Upper lobe of left lung (tissue), 4 donors: Measurements from ENCODE around the gene TMEM9B.

Experiments
- EP300 ChIP-seq, 4 donors: sonication (generic); formaldehyde crosslinking; IDR thresholded peaks; one replicate each; pipeline ENCODE4 v1.5.1; 2017; ENCODE audit warnings: antibody characterized with exemption in 4 of 4, control low read depth in 2 of 4
- POLR2A ChIP-seq, 4 donors: fragments of 450-650 bp; IDR thresholded peaks; one replicate each; pipeline ENCODE4 v1.5.1; 2016 to 2017; ENCODE audit warnings: antibody characterized with exemption in 4 of 4, mild to moderate bottlenecking in 2 of 4
- POLR2AphosphoS5 ChIP-seq, 2 donors: sonication (generic); formaldehyde crosslinking; IDR thresholded peaks; one replicate each; pipeline ENCODE4 v1.5.1; 2017; ENCODE audit warnings: antibody characterized with exemption in 2 of 2
- TF ChIP-seq, protein P1 (sequence below), 6 experiments: fragments of 450-650 bp in 4 of 6; fragments of 200-600 bp in 2 of 6; sonication (generic) in 2 of 6; IDR thresholded peaks; one replicate each; pipeline ENCODE4 v1.5.1; 2016 to 2019; ENCODE audit warnings: antibody characterized with exemption in 6 of 6

DNA sequence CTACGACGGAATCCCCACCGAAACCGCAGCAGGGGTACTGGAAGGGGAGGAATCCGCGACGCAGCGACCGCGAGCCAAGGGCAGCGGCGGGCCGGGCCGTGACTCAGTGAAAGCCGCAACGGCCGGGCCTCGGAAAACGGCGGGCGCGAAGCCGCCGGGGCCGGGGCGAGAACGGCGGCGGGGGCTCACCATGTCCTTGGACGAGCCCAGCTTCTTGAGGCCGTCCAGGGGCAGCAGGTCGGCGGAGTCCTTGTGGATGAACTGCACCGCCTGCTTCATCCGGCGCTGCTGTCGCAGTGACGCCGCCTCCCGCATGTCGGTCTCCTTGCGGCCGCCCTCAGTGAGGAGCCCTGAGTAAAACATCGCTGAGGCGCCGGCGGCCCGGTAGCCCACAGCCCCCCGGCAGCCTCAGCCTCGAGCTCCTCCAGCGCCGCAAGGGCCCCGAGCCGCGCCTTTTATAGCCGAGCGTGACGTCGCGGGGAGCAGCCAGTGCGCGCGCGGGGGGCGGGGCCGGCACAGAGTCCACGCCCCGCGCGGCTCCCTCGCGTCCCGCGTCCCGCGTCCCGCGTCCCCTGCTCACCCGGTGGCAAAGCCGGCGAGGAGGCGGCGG, 39.4 kb upstream of the TMEM9B start, which contains the start of gene NRIP3:
- TF ChIP-seq, protein P1, sequence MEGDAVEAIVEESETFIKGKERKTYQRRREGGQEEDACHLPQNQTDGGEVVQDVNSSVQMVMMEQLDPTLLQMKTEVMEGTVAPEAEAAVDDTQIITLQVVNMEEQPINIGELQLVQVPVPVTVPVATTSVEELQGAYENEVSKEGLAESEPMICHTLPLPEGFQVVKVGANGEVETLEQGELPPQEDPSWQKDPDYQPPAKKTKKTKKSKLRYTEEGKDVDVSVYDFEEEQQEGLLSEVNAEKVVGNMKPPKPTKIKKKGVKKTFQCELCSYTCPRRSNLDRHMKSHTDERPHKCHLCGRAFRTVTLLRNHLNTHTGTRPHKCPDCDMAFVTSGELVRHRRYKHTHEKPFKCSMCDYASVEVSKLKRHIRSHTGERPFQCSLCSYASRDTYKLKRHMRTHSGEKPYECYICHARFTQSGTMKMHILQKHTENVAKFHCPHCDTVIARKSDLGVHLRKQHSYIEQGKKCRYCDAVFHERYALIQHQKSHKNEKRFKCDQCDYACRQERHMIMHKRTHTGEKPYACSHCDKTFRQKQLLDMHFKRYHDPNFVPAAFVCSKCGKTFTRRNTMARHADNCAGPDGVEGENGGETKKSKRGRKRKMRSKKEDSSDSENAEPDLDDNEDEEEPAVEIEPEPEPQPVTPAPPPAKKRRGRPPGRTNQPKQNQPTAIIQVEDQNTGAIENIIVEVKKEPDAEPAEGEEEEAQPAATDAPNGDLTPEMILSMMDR (IDR thresholded peaks at IDR 0.05), result peak in 1 of 6 experiments; percentile 13
- peak in 1 of 2 donors; percentile 21 for TF ChIP-seq POLR2AphosphoS5 (IDR thresholded peaks at IDR 0.05)
- peak in 2 of 4 donors; percentile 37 to 41 for TF ChIP-seq POLR2A (IDR thresholded peaks at IDR 0.05)
- no peak for TF ChIP-seq EP300 (IDR thresholded peaks at IDR 0.05)
